ENCODE data around the gene PRKCA.
"Not testable (repeated sequence)": the region's sequence is repeated elsewhere in the genome, so short reads cannot be mapped to it uniquely, and the experiment has no call there.

The PRKCA gene

DNA sequence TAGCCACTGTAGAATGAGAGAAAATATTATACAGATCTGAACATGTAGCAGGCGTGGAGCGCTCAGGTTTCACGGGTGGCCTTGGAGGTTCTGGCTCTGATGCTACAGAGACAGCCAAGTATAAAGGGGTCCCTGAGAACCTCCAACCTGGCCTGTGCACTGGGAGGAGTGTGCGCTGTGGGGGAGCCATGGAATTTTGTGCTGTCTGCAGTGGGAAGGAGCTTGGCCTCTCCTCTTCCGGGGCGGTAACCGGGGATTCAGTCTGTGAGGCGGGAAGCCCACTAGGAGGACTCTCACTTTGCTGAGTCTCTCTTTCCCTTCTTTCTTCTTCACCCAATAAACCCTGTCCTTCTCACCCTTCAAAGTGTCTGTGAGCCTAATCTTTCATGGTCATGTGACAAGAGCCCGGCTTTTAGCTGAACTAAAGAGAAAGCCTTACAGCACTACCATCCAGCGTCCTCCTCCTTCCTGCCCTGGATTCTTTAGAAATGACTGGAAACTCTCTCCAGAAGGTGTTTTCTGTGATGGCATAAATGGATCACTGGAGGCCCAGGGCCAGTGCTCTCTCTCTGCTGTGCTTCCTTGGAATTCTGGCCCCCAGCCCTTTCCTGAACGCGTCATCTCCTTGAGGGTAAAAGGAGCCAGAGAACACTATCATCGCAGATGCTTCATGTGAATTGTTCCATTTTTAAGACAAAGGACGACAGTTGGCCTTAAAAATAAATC, 300.4 kb downstream of the PRKCA start:
- DNase-seq = no peak

DNA sequence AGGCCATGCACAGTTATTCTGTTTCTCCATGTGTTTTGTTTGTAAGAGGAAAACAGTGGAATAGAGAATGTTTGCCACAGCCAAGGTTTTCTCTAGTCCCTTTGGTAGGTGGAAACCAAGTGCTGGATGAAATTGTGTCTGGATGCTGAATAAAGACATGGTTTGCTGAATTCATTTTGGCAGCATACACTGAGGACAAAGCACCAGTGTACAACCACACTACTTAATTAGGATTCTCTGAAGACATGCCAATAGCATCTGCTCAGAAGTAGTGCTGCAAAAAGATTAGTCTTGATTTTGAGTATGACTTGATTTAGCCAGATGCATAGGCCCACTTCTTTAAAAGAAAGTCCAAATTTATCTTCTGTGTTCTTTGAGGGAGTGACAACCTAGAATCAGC, 302.0 kb downstream of the PRKCA start:
- DNase-seq = no peak

DNA sequence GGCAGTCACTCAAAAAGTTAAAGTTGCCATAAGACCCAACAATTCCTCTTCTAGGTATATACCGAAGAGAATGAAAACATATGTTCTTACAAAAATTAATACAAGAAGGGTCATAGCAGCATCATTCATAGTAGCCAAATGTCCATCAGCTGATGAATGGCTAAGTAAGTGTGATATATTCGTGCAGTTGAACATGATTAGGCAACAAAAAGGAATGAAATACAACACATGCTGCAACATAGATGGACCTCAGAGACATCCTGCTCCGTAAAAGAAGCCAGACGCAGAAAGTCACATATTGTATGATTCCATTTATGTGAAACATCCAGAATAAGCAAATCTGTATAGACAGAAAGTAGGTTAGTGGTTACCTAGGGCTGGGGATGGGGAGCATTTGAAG, 303.1 kb downstream of the PRKCA start:
- DNase-seq = no peak

DNA sequence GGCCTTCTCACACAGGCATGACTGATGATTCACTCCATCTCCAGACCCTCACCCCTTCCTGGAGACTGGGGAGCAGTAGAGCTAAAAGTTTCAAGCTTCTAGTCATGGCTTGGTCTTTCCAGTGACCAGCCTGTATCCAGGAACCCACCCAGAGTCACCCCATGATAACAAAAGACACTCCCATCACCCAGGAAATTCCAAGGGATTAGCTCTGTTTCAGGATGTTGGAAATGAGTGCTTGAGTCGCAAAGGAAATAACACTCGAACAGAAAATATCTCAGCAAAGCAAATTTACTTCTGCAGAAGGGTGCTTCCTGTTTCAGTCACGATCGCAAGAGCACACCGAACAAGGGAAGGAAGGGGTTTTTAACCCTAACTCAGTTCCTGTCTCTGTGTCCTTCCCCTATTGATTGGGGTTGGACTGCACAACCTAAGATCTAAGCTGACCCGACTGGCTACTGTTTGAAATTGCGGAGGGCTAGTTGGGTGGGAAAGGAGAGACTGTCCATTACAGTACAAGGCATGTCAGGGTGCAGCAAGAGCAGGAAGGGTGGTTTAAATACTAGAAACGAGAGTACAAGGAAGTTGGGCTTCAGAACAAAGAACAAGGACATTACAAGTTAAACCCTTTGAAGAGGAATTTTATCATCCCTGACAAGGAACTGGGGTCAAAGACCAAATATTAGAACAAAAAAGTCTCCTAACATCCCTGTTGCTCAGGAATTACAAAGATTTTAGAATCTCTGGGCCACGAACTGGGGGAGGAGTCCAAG, 308.1 kb downstream of the PRKCA start:
- DNase-seq = no peak

DNA sequence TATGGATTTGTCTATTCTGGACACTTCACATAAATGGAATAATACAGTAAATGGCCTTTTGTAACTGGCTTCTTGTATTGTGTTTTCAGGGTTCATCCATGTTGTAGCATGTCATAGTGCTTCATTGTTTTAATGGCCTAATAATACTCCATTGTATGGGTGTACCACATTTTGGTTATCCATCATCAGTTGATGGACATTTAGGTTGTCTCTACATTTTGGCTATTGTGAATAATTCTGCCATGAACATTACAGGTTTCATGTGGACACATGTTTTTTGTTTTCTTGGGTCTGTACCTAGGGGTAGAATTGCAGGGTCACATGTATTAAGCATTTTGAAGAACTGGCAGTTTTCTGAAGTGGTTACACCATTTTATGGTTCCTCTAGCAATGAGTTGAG, 309.0 kb downstream of the PRKCA start:
- DNase-seq = no peak

DNA sequence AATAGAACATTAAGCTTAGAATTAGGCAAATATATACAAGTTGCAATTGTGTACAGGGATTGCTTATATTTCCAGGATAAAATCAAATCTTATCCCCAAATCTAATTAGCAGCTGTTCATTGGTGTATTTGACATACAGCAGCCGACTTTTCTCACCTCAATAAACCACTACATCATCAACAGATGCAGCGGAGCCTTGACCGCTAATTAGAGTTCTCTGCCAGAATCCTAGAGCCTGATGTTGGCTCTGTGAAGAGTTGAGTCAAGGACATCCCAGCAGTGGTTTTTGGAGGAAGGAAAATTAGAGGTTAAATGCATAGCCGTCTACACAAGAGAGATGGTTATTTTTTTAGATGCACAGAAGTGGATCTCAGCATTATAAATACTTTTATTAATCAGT, 310.6 kb downstream of the PRKCA start:
- no peak for DNase-seq

DNA sequence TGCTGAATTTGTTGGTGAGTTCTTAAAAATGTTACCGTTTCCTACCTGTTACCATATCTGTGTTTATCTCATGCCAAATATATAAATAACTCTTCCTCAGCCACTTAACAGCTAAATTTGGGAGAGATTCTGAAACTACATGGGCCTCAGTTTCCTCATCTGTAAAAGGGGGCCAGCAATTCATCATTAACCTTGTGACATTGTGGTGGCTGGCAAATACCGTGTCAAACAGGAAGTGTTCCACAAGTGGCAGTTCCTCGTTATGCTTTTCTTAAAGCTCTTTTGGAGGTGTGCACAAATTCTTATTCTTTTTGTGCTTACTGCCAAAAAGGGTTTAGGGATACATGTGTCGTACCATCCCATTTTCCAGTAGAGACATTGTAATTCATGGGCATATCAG, 312.1 kb downstream of the PRKCA start:
- no peak for DNase-seq

DNA sequence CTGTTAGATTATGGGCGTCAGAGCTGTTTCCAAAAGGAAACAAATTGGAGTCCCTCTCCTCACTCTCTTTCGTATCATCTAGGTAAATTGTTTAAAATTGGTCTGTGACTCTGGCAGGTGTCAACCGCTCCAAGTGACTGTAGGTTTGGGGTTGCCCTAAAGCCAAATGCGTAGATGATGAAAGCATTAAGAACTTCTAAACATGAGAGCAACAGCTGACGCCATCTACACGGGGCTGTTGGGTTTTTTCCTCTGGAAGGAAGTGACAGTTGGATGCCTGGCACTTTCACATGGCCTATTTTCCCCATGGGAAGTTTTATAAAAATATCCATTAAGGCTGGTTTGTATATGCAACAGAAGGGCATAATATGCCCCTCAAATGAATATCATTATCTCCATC, 316.8 kb downstream of the PRKCA start:
- no peak for DNase-seq

DNA sequence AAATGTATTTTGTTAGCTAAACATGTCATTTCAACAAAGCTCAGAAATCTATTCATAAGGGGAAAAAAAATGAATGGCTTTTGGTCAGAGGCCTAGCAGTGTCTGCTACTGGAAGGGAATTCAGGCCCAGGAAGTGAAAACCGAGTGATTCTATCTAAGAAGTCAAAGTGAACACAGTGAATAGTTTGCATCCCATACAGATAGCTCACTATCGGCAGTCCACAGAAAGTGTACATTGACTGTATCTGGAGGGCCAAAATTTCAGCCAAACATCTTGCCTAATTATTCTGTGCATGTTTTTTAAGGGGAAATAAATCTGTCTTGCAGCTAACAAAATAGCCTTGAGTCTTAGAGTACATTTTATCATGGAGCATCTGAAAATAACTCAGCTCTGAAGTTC, 318.1 kb downstream of the PRKCA start:
- DNase-seq = no peak

DNA sequence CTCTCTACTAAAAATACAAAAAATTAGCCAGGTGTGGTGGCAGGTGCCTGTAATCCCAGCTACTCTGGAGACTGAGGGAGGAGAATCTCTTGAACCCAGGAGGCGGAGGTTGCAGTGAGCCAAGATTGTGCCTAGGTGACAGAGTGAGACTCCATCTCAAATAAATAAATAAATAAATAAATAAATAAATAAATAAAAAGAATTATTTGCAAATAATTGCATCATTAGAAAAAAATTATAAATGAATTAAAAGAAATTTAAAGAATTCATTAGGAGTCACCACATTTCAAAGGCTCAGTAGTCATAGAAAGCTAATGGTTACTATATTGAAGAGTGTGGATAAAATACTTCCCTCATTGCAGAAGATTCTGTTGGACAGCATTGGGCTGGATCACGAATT, 322.2 kb downstream of the PRKCA start:
- not testable (repeated sequence) for DNase-seq

DNA sequence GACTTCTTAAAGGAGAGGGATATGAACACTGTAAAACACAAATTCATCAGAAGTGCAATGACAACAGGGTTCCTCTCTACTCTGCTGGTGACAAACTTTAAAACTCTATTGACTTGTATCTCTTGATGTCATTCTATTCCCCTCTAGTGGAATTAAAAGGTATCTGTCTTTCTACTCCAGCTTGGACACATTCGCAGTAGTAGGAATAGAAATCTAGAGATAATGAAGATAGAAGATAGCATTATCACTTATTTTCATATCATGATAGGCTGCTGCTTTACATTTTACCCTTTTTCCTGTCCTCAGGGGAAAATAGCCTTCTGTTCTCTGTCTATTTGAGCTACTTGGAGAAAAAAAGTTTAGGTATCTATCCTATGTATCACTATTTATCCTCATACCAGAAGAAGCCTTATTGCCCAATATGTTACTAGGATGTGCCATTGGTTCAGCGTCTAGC, 322.9 kb downstream of the PRKCA start:
- DNase-seq = no peak

DNA sequence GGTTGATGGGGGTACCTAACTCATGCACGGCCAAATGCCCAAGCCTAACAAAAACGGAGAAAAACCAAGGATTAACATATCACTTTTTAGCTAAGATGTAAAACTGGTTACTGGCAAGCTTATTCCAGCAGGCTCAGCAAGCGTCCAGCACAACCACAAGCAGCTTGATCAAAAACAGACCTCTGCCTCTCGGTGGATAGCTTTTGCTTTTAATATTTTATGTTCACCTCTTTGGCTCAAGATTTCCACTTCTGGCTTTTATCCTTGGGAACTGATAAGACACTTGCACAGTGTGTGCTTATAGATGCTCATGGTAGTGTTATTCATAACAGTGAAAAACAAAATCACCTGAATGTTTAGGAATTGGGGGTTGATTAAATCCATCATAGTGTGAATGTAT, 325.6 kb downstream of the PRKCA start:
- no peak for DNase-seq

DNA sequence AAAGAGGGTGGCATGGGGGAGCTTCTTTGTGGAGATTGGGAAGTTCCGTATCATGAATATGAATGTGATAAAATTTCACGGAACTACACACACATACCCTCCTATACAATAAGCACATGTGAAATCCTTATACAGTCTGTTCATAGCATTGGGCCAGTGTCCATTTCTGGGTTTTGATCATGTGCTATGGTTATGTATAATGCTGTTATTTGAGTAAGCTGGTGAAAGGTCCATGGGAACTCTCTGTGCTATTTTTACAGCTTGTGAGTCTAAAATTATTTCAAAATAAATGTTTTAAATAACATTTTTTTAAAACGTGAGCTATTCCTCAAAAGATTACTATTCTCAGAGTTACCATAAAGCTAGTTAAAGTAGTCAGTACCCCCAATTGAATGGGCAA, 327.3 kb downstream of the PRKCA start:
- no peak for DNase-seq

DNA sequence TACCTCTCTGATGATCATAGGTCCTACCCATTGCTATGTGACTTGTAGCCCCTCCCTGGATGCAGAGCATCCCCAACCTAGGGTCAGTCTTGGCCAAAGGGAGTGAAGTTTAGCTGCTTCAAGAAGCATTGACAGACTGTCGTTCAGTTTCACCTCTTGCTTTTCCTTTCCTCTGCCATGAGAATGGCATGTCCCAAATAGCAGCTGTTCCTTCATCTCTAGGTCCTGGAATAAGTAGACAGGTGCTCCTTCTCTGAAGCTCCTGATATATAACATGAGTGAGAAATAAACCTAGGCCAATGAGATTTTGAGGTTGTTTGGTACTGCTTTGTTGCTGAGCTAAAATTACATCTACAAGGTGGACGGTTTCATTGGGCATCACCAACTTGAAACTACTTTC, 328.0 kb downstream of the PRKCA start:
- no peak for DNase-seq

DNA sequence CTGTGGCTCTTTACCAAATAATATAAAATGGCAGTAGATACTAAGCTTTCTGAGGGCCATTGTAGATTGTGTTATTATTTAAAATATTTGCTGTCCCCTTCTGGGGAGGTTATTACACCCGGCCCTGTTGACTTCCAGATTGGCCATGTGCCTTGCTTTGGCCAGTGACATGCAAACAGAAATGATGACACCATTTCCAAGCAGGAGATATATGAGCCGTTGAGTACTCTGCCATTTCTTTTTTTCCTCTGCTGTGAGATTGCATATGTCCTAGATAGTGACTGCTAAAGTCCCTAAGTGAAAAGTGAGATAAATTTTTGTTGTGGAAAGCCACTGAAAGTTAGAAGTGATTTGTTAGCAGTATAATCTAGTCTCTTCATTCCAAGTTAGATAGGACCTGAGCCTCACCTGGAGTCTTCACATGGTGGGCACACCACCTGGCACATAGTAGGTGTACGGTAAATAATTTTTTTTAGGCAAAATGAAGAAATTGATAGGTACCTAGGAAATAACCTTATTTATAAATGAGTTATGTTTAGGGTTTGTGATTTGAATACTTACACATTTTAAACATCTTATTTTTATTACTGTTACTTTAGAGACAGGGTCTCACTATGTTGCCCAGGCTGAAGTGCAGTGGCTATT, 328.5 kb downstream of the PRKCA start:
- DNase-seq = no peak

DNA sequence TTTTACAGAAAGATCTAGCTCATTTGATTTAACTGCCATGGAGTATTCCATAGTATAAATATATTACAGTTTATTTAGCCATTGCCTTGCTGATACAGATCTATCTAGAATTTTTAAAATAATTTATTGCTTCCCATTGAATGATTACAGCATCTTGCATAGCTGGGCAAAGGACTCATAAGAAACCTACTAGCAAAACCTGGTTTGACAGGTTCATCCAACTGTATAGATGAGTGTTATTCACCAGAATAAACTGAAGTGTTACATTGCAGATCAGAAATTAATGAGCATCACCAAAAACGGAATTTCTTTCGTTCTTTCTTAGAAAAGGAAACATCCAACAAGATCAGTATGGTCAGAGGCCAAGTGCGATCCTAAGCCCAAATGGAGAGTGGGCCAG, 330.3 kb downstream of the PRKCA start:
- no peak for DNase-seq

DNA sequence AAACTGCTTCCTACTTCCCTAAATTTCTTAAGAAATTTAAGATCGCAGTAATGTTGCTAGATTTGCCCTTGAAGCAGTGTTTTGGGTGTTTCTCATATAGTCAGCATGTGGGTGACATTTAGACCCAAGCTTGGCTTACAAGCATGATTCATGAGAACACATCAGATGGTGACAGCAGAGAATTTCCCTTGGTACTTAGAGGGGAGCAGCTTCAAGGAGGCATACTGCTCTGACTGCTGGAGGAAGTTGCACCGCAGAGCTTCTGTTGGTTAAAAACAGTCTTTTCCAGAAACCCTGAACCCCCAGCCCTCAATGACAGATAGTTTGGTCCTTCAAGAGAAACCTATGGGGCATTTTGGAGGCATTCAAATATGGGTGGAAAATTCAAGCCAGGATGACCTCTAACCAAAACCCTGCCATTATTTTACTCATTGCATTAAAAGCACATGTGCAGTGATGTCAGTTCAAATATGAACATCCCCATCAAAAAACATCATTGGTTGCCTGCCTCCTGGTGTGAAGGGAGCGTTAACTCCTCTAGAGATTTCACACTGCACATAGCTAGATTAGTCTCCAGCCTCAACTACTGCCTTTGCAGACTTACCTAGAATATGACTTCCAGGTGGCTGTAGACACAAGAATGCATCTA, 331.0 kb downstream of the PRKCA start:
- peak; percentile 33 to 37 for DNase-seq

DNA sequence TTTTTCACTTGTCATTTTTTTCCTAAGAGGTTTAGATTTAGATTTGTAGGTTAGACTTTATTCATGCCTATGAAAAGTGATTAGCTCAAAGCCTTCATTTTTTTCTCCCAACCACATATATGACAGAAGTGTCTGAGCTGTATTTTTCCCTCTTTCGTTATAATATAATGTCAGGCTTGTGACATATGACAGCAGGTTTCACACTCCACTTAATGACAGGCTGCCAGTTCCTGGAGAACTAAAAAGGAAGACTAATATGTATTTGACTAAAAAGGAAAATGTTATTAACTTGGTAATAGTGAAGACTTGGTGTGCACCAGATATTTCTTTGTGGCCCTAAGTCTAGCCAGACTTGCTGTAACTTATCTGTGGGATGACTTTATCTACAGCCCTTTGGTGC, 331.8 kb downstream of the PRKCA start:
- no peak for DNase-seq

DNA sequence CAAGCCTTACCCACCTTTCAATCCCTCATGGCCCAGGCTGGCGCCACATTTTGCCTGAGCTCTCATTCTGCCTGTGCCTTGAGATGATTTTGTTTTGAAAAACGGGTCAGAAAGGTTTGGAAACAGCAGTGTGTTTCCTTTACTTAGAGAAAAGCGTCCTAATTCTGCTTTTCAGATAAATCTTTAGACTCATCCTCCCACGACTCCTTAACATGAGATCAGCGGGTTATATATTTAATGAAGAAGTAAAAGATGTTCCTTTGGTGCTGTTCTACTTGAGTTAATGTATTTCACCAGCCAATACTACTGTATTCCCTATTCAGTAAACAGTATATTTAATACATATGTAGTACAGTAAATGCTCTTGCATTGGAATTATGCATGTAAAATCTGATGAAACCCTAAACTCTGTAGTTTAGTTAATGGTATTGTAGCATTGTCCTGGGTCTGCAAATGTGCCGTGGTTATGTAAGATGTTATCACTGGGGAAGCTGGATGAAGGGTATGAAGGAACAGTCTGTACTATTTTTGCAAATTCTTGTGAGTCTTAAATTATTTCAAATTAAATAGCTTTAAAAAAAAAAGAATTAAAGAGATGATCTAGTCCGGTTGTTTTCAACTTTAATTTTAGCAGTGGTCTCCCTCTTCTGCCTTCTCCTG, 333.1 kb downstream of the PRKCA start:
- DNase-seq = no peak

DNA sequence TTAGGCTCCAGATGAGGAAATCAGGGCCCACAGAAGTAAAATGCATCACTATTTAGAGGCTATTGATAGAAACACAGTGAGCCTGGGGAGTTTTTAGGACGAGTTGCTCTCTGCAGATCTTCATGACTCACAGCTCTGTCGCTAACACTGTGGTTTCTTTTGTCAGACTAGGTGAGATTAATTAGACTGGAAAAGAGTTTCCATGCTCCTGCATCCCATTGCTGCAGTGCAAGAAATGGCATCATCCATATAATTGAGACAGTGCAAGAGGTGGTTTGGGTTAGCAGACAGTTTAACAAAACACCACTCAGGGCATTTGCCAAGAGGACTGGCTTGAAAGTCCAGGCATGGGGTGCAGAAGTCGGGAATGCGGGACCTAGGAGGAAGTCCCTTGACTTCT, 333.7 kb downstream of the PRKCA start:
- no peak for DNase-seq

DNA sequence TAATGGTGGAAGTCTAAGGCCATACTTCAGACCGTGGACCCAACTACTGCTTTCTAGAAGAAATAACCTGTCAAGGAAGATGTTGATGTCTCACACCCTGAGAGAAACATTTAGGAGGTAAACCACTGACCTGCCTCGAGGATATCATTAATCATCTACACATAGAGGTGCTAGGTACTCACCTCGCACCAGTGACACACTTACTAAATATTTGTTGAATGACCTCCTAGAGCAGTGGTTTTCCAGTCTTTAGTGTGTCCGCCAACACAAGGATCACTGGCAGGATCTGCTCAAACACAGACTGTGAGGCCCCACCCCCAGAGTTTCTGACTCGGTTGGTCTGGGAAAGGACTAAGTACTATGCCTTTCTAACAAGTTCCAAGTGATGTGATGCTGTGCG, 335.1 kb downstream of the PRKCA start:
- DNase-seq = no peak

DNA sequence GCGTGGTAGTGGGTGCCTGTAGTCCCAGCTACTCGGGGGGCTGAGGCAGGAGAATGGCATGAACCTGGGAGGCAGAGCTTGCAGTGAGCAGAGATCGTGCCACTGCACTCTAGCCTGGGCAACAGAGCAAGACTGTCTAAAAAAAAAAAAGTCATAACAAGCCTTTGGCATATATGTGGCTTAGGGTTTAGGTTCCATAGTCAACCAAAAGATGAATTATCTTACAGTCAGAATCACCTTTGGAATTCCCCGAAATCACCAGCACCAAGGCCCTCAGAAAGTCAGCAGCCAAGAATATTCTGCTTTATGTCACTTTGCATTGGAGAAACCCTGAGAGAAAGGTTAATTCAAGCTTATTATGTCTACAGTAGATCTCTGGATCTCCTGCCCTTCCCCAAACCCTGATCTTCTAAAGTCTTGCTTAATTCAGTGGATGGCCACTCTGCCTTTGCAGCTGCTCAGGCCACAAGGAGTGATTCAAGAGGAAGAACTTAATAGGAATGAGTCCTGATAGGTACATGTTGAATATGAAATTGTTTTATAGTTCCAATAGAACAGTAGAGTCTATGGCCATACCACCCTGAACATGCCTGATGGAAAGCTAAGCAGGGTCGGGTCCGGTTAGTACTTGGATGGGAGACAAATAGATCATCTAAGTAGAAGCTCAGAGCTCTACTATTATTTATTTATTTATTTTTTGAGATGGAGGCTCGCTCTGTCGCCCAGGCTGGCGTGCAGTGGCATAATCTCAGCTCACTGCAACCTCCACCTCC, 336.5 kb downstream of the PRKCA start:
- no peak for DNase-seq
